ENCODE measurements around the gene CFAP97D2.

Gene CFAP97D2

DNA sequence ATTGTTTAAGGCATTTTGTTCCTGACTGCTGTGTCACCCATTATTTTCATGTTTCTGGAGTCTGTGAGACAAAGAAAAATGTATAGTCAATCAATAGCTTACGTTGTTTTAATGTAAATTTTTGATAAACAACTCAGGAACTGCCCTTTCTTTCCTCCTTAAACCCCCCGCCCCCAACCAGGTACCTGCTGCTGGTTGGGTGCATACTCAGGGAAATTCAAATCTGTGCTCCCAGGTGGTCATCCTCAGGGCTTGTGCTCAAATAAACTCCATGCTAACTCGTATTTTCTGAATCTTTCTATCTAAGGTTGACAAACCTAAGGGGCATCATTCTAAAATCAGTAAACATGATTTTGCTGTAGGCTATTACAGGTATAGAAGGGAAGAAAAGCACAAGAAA lies 51.5 kb downstream of the CFAP97D2 start:
- Histone ChIP-seq H3K27me3 (ENCODE audit: control insufficient read depth in 1 of 2, insufficient read depth in 2 of 2, low read length in 2 of 2) (peaks cover 0 to 5% of the 10 kb centered on the region in 2 donors), H3K27ac (ENCODE audit: low read depth, low read length) (no peak overlapping the region), H3K4me1 (ENCODE audit: control insufficient read depth in 1 of 2, insufficient read depth in 2 of 2, low read length in 2 of 2) (peaks cover 2 to 7% of the 10 kb centered on the region in 2 donors), H3K9me3 (ENCODE audit: control insufficient read depth in 1 of 2, low read length in 2 of 2) (no peaks in the 10 kb centered on the region), H3K36me3 (ENCODE audit: control insufficient read depth in 1 of 2, insufficient read depth in 2 of 2, low read length in 2 of 2) (no peaks in the 10 kb centered on the region), H3K9ac (ENCODE audit: low read depth in 1 of 2, low read length in 2 of 2) (no peak overlapping the region), H3K4me3 (ENCODE audit: low read depth in 1 of 2, low read length in 2 of 2) (no peak overlapping the region)

DNA sequence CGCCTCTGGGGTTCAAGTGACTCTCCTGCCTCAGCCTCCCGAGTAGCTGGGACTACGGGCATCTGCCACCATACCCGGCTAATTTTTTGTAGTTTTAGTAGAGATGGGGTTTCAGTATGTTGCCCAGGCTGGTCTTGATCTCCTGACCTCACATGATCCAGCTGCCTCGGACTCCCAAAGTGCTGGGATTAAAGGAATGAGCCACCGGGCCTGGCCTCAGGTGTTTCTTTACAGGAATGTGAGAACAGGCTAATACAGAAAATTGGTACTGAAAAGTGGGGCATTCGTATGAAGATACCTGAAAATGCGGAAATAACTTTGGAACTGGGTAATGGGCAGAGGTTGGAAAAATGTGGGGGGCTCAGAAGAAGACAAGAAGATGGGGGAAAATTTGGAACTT lies 52.8 kb downstream of the CFAP97D2 start:
- Histone ChIP-seq H3K9me3 (ENCODE audit: control insufficient read depth in 1 of 2, low read length in 2 of 2) (no peaks in the 10 kb centered on the region), H3K27me3 (ENCODE audit: control insufficient read depth in 1 of 2, insufficient read depth in 2 of 2, low read length in 2 of 2) (peaks cover 0 to 5% of the 10 kb centered on the region in 2 donors), H3K9ac (ENCODE audit: low read depth in 1 of 2, low read length in 2 of 2) (no peak overlapping the region), H3K4me1 (ENCODE audit: control insufficient read depth in 1 of 2, insufficient read depth in 2 of 2, low read length in 2 of 2) (peaks cover 5 to 8% of the 10 kb centered on the region in 2 donors), H3K36me3 (ENCODE audit: control insufficient read depth in 1 of 2, insufficient read depth in 2 of 2, low read length in 2 of 2) (no peaks in the 10 kb centered on the region), H3K4me3 (ENCODE audit: low read depth in 1 of 2, low read length in 2 of 2) (no peak overlapping the region), H3K27ac (ENCODE audit: low read depth, low read length) (no peak overlapping the region)

DNA sequence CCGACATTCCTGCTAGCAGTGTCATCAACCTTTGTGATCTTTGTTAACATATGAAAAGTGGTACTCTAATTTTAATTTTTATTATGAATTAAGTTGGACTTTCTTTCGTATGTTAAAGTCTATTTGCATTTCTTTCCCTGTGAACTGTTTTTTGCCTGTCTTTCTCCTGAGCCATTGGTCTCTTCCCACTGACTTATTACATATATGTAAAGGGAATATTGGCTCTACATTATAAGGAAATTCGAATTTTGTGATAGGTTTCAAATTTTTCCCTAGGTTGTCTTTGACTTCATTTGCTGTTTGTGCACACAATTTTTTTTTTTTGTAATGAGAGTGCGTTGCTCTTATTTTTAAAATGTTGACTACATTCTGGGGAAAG lies 55.2 kb downstream of the CFAP97D2 start:
- H3K4me1 ChIP-seq (ENCODE audit: control insufficient read depth in 1 of 2, insufficient read depth in 2 of 2, low read length in 2 of 2) = peaks cover 5 to 8% of the 10 kb centered on the region in 2 donors
- no peak overlapping the region for H3K9ac ChIP-seq (ENCODE audit: low read depth in 1 of 2, low read length in 2 of 2)
- no peaks in the 10 kb centered on the region for H3K9me3 ChIP-seq (ENCODE audit: control insufficient read depth in 1 of 2, low read length in 2 of 2)
- H3K27ac ChIP-seq (ENCODE audit: low read depth, low read length) = no peak overlapping the region
- peaks cover 0 to 4% of the 10 kb centered on the region in 2 donors for H3K27me3 ChIP-seq (ENCODE audit: control insufficient read depth in 1 of 2, insufficient read depth in 2 of 2, low read length in 2 of 2)
- H3K4me3 ChIP-seq (ENCODE audit: low read depth in 1 of 2, low read length in 2 of 2) = peak overlapping the region; percentile 55 to 85
- H3K36me3 ChIP-seq (ENCODE audit: control insufficient read depth in 1 of 2, insufficient read depth in 2 of 2, low read length in 2 of 2) = peaks cover 12 to 20% of the 10 kb centered on the region in 2 donors

DNA sequence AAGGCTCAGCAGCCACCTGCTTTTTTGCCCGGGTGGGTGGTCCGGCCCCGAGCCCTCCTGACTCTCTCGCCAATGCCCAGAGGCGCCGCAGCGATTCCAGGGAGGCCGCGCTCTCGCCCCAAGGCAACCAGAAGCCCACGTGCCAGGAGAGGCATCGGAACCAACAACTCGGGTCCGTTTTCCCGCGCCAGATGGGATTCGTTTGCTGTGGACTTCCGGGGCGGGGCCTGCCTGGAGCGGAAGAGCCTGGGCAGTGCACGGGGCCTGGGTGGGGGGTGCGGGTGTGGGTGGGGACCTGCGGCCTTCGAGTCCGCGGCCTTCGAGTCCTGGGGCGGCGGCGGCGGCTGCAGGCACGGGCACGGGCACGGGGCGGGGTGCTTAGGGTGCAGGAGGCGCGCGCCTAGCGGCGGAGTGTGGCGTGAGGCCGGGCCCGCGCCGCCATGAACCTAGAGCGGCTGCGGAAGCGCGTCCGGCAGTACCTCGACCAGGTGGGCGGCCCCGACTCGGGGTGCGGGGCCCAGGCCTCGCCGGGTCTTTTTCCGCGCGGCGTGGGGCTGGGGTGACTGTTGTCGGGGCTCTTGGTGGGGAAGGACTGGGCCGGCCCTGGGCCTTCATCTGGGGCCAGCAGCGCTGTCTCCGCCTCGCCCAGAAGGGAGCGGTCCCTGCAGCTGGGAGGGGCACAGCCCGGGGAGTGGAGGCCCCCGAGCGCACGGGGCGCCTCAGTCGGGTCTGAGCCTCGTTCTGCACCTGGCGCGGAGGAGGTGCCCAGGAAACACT lies 55.8 kb downstream of the CFAP97D2 start, which contains the start of gene CDC16:
CDC16 (plus strand) TSS at position 253 of the 777 bp plus-strand sequence; CDS start at position 441, 188 bp downstream.
- H3K4me1 ChIP-seq (ENCODE audit: control insufficient read depth in 1 of 2, insufficient read depth in 2 of 2, low read length in 2 of 2) = peaks cover 5 to 8% of the 10 kb centered on the region in 2 donors
- H3K36me3 ChIP-seq (ENCODE audit: control insufficient read depth in 1 of 2, insufficient read depth in 2 of 2, low read length in 2 of 2) = peaks cover 17 to 25% of the 10 kb centered on the region in 2 donors
- H3K27ac ChIP-seq (ENCODE audit: low read depth, low read length) = peak within 1 kb of the TSS; percentile 87
- peak within 1 kb of the TSS; percentile 65 to 85 for H3K4me3 ChIP-seq (ENCODE audit: low read depth in 1 of 2, low read length in 2 of 2)
- no peaks in the 10 kb centered on the region for H3K27me3 ChIP-seq (ENCODE audit: control insufficient read depth in 1 of 2, insufficient read depth in 2 of 2, low read length in 2 of 2)
- no peaks in the 10 kb centered on the region for H3K9me3 ChIP-seq (ENCODE audit: control insufficient read depth in 1 of 2, low read length in 2 of 2)
- H3K9ac ChIP-seq (ENCODE audit: low read depth in 1 of 2, low read length in 2 of 2) = peak within 1 kb of the TSS; percentile 60 to 80

DNA sequence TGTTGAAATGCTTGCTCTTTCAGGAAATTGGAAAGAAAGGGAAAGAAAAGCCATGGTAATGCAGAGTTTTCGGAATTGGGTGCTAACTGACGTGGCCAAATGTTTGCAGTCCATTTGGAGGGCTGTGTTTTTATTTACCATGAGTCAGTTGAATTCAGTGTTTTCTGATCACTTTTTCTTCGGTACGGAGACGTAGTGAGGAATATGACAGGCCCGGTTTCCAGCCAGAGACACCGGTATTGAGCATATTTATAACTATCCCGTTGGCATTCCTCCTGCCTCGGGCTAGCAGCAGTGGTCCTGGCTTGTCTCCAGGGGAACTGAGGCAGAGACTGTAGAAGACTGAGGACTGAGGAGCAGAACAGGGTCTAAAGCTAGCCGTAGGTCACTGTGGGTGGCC lies 56.6 kb downstream of the CFAP97D2 start:
- Histone ChIP-seq H3K36me3 (ENCODE audit: control insufficient read depth in 1 of 2, insufficient read depth in 2 of 2, low read length in 2 of 2) (peaks cover 17 to 31% of the 10 kb centered on the region in 2 donors), H3K9me3 (ENCODE audit: control insufficient read depth in 1 of 2, low read length in 2 of 2) (no peaks in the 10 kb centered on the region), H3K9ac (ENCODE audit: low read depth in 1 of 2, low read length in 2 of 2) (peak overlapping the region; percentile 60 to 80), H3K27me3 (ENCODE audit: control insufficient read depth in 1 of 2, insufficient read depth in 2 of 2, low read length in 2 of 2) (no peaks in the 10 kb centered on the region), H3K27ac (ENCODE audit: low read depth, low read length) (no peak overlapping the region), H3K4me3 (ENCODE audit: low read depth in 1 of 2, low read length in 2 of 2) (peak overlapping the region; percentile 65 to 85), H3K4me1 (ENCODE audit: control insufficient read depth in 1 of 2, insufficient read depth in 2 of 2, low read length in 2 of 2) (peaks cover 5 to 8% of the 10 kb centered on the region in 2 donors)

DNA sequence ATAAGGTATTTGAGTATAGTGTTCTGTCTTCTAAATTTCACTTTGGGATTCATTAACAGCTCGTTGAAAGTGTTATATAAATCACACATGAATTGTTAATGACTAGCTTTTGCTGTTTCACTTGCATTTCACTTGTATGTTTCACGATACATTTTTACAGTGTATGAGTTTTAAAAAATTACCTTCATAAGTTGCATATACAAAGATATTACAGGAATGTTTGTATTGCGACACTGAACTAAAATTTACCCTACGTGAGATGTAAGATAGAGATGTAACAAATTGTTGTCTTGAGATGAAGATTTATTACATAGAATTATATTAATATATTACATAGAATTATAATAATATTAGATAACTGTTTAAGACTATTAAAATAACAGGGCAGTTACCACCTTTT lies 57.2 kb downstream of the CFAP97D2 start:
- peak overlapping the region; percentile 65 to 85 for H3K4me3 ChIP-seq (ENCODE audit: low read depth in 1 of 2, low read length in 2 of 2)

DNA sequence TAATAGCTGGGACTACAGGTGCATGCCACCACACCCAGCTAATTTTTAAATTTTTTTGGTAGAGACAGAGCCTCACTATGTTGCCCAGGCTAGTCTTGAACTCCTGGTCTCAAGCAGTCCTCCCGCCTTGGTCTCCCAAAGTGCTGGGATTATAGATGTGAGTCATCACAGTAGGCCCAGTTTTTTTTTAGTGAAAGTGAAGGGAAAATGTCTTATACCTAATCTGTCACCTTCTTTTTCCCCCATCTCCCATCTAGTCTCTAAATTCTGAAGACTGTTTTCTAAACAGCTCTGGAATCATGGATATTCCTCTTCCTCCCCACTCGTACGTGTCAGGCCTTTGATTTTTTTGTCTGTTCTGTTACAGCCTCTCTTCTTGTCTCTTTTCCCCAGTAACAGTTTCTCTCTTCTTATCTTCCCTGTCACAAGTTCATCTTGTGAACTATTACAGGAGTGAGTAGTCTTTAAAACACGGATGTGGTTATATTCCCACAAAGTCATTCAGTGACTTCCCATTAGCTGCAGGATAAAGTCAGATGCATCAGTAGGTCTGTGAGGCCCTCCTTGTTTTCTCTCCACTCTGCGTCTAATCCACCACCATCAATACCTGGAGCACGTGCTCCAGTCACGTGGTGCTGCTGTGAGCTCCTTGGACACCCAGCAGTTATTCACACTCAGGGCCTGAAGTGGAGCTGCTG lies 58.5 kb downstream of the CFAP97D2 start:
- Histone ChIP-seq H3K36me3 (ENCODE audit: control insufficient read depth in 1 of 2, insufficient read depth in 2 of 2, low read length in 2 of 2) (peaks cover 29 to 50% of the 10 kb centered on the region in 2 donors), H3K4me3 (ENCODE audit: low read depth in 1 of 2, low read length in 2 of 2) (no peak overlapping the region), H3K27me3 (ENCODE audit: control insufficient read depth in 1 of 2, insufficient read depth in 2 of 2, low read length in 2 of 2) (no peaks in the 10 kb centered on the region), H3K9ac (ENCODE audit: low read depth in 1 of 2, low read length in 2 of 2) (no peak overlapping the region), H3K27ac (ENCODE audit: low read depth, low read length) (no peak overlapping the region), H3K9me3 (ENCODE audit: control insufficient read depth in 1 of 2, low read length in 2 of 2) (no peaks in the 10 kb centered on the region), H3K4me1 (ENCODE audit: control insufficient read depth in 1 of 2, insufficient read depth in 2 of 2, low read length in 2 of 2) (peaks cover 5 to 8% of the 10 kb centered on the region in 2 donors)

More for the DNA sequence above, 57.2 kb downstream of the CFAP97D2 start:
- no peak overlapping the region for H3K27ac ChIP-seq (ENCODE audit: low read depth, low read length)
- no peaks in the 10 kb centered on the region for H3K27me3 ChIP-seq (ENCODE audit: control insufficient read depth in 1 of 2, insufficient read depth in 2 of 2, low read length in 2 of 2)
- peaks cover 20 to 36% of the 10 kb centered on the region in 2 donors for H3K36me3 ChIP-seq (ENCODE audit: control insufficient read depth in 1 of 2, insufficient read depth in 2 of 2, low read length in 2 of 2)
- peak overlapping the region; percentile 60 to 80 for H3K9ac ChIP-seq (ENCODE audit: low read depth in 1 of 2, low read length in 2 of 2)
- no peaks in the 10 kb centered on the region for H3K9me3 ChIP-seq (ENCODE audit: control insufficient read depth in 1 of 2, low read length in 2 of 2)
- peaks cover 5 to 8% of the 10 kb centered on the region in 2 donors for H3K4me1 ChIP-seq (ENCODE audit: control insufficient read depth in 1 of 2, insufficient read depth in 2 of 2, low read length in 2 of 2)

DNA sequence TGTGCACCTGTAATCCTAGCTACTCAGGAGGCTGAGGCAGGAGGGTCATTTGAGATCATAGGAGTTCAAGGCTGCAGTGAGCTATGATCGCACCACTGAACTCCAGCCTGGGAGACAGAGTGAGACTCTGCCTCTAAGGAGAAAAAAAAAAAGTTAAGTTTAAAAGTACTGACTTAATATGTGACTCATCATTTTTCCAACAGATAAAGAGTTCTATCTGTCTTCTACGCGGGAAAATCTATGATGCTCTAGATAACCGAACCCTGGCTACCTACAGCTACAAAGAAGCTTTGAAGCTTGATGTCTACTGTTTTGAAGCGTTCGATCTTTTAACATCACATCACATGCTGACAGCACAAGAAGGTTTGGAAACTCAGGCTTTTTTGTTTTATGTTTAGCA lies 62.9 kb downstream of the CFAP97D2 start:
- no peak overlapping the region for H3K9ac ChIP-seq (ENCODE audit: low read depth in 1 of 2, low read length in 2 of 2)
- no peaks in the 10 kb centered on the region for H3K4me1 ChIP-seq (ENCODE audit: control insufficient read depth in 1 of 2, insufficient read depth in 2 of 2, low read length in 2 of 2)
- H3K9me3 ChIP-seq (ENCODE audit: control insufficient read depth in 1 of 2, low read length in 2 of 2) = no peaks in the 10 kb centered on the region
- no peak overlapping the region for H3K4me3 ChIP-seq (ENCODE audit: low read depth in 1 of 2, low read length in 2 of 2)
- peaks cover 61 to 91% of the 10 kb centered on the region in 2 donors for H3K36me3 ChIP-seq (ENCODE audit: control insufficient read depth in 1 of 2, insufficient read depth in 2 of 2, low read length in 2 of 2)
- H3K27me3 ChIP-seq (ENCODE audit: control insufficient read depth in 1 of 2, insufficient read depth in 2 of 2, low read length in 2 of 2) = no peaks in the 10 kb centered on the region
- no peak overlapping the region for H3K27ac ChIP-seq (ENCODE audit: low read depth, low read length)

DNA sequence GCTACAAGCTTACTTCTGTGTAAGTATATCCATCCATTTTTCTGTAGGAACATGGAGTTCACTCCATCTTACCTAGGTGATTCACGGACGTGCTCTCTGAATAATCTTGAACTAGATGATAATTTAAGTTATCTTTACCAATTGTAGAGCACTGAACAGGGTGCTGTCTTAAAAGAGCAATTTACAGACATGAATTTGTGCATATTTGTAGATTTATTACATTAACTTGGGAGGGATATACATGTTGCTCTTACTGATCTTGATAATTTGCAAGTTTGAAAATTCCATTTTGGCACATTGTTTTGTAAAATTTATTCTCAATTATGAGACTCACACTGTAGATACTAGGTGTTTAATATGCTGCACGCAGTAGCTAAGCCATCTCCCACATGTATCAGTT lies 64.9 kb downstream of the CFAP97D2 start:
- Histone ChIP-seq H3K27ac (ENCODE audit: low read depth, low read length) (no peak overlapping the region), H3K9ac (ENCODE audit: low read depth in 1 of 2, low read length in 2 of 2) (no peak overlapping the region), H3K27me3 (ENCODE audit: control insufficient read depth in 1 of 2, insufficient read depth in 2 of 2, low read length in 2 of 2) (no peaks in the 10 kb centered on the region), H3K4me1 (ENCODE audit: control insufficient read depth in 1 of 2, insufficient read depth in 2 of 2, low read length in 2 of 2) (no peaks in the 10 kb centered on the region), H3K4me3 (ENCODE audit: low read depth in 1 of 2, low read length in 2 of 2) (no peak overlapping the region), H3K9me3 (ENCODE audit: control insufficient read depth in 1 of 2, low read length in 2 of 2) (no peaks in the 10 kb centered on the region), H3K36me3 (ENCODE audit: control insufficient read depth in 1 of 2, insufficient read depth in 2 of 2, low read length in 2 of 2) (peaks cover 59 to 92% of the 10 kb centered on the region in 2 donors)

DNA sequence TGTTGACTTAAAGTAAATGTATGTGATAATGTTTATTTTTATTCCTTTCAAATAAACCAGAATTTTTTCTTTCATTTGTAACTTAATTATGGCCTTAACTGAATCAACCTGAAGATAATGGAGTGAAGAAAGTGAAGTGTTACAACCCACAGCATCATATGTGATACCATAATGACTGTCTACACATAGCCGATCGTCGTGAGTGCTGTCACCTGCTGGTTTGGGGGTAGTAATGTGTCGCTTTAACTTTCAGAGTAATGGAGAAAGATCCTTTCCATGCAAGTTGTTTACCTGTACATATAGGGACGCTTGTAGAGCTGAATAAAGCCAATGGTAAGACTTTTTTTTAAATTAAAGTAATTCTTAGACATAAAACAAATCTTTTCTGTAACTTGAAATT lies 65.6 kb downstream of the CFAP97D2 start:
- Histone ChIP-seq H3K9me3 (ENCODE audit: control insufficient read depth in 1 of 2, low read length in 2 of 2) (no peaks in the 10 kb centered on the region), H3K4me1 (ENCODE audit: control insufficient read depth in 1 of 2, insufficient read depth in 2 of 2, low read length in 2 of 2) (no peaks in the 10 kb centered on the region), H3K27ac (ENCODE audit: low read depth, low read length) (no peak overlapping the region), H3K4me3 (ENCODE audit: low read depth in 1 of 2, low read length in 2 of 2) (no peak overlapping the region), H3K27me3 (ENCODE audit: control insufficient read depth in 1 of 2, insufficient read depth in 2 of 2, low read length in 2 of 2) (no peaks in the 10 kb centered on the region), H3K9ac (ENCODE audit: low read depth in 1 of 2, low read length in 2 of 2) (no peak overlapping the region), H3K36me3 (ENCODE audit: control insufficient read depth in 1 of 2, insufficient read depth in 2 of 2, low read length in 2 of 2) (peaks cover 56 to 92% of the 10 kb centered on the region in 2 donors)
